HepG2 (cell line): ENCODE data around the gene ZNF382. TPM values are rescaled to one million over a fixed set of nuclear protein-coding genes. Genes with fewer than 3 reads are reported as not detected.

ENCODE experiments used
- ARID4A ChIP-seq: sonication (generic); formaldehyde crosslinking; IDR thresholded peaks from 2 replicates; pipeline ENCODE4 v1.5.0; 2020; ENCODE audit warnings: mild to moderate bottlenecking, missing genetic modification reagents, borderline replicate concordance
- BCL3 ChIP-seq: sonication (generic); formaldehyde crosslinking; IDR thresholded peaks from 2 replicates; pipeline ENCODE4 v1.5.1; 2020; ENCODE audit warnings: mild to moderate bottlenecking, missing genetic modification reagents, moderate library complexity
- CERS6 ChIP-seq: sonication (generic); formaldehyde crosslinking; IDR thresholded peaks from 2 replicates; pipeline ENCODE4 v1.5.0; 2020; ENCODE audit warnings: missing genetic modification reagents
- ETV6 ChIP-seq: sonication (generic); formaldehyde crosslinking; conservative IDR thresholded peaks from 2 replicates; pipeline ENCODE4 v1.4.0; 2020; ENCODE audit warnings: missing genetic modification reagents
- FLYWCH1 ChIP-seq: sonication (generic); formaldehyde crosslinking; IDR thresholded peaks from 2 replicates; pipeline ENCODE4 v1.8.1; 2023; ENCODE audit warnings: mild to moderate bottlenecking, missing genetic modification reagents
- HMG20B ChIP-seq: conservative IDR thresholded peaks from 2 replicates; pipeline ENCODE4 v1.6.1; 2016; ENCODE audit warnings: missing genetic modification reagents, missing compliant biosample characterization
- HNRNPK ChIP-seq: fragments of 200-400 bp; formaldehyde crosslinking; IDR thresholded peaks from 2 replicates; pipeline ENCODE4 v1.6.1; 2018; ENCODE audit warnings: low read length, low read depth, moderate library complexity, mild to moderate bottlenecking; ENCODE audit not compliant: poor library complexity, severe bottlenecking
- NFE2L2 ChIP-seq: fragments of 150-350 bp; IDR thresholded peaks from 2 replicates; pipeline ENCODE4 v1.6.1; 2014; ENCODE audit warnings: low read length
- NR2C2 ChIP-seq: sonication (generic); formaldehyde crosslinking; IDR thresholded peaks from 2 replicates; pipeline ENCODE4 v1.4.0; 2020; ENCODE audit warnings: missing genetic modification reagents, mild to moderate bottlenecking, moderate library complexity, borderline replicate concordance
- NR2F6 ChIP-seq, 2 experiments: IDR thresholded peaks; 2 replicates each; pipeline ENCODE4 v1.6.1; 2016; ENCODE audit warnings: antibody characterized with exemption in 1 of 2, mild to moderate bottlenecking in 1 of 2
- POGZ ChIP-seq: sonication (generic); formaldehyde crosslinking; IDR thresholded peaks from 2 replicates; pipeline ENCODE4 v1.4.0; 2020; ENCODE audit warnings: mild to moderate bottlenecking, missing genetic modification reagents
- RFX3 ChIP-seq: IDR thresholded peaks from 2 replicates; pipeline ENCODE4 v1.6.1; 2016; ENCODE audit warnings: missing biosample characterization, missing genetic modification reagents
- RFXANK ChIP-seq: IDR thresholded peaks from 2 replicates; pipeline ENCODE4 v1.6.1; 2016
- ZBTB37 ChIP-seq: sonication (generic); formaldehyde crosslinking; IDR thresholded peaks from 2 replicates; pipeline ENCODE4 v1.4.0; 2020; ENCODE audit warnings: mild to moderate bottlenecking, missing genetic modification reagents
- ZNF143 ChIP-seq: sonication (generic); formaldehyde crosslinking; IDR thresholded peaks from 2 replicates; pipeline ENCODE4 v1.4.0; 2020; ENCODE audit warnings: missing genetic modification reagents
- ZNF33A ChIP-seq: sonication (generic); formaldehyde crosslinking; IDR thresholded peaks from 2 replicates; pipeline ENCODE4 v1.5.1; 2020; ENCODE audit warnings: missing genetic modification reagents, mild to moderate bottlenecking, moderate library complexity, borderline replicate concordance
- ZNF382 ChIP-seq: sonication (generic); formaldehyde crosslinking; IDR thresholded peaks from 2 replicates; pipeline ENCODE4 v1.5.0; 2020; ENCODE audit warnings: missing genetic modification reagents, mild to moderate bottlenecking, borderline replicate concordance
- ZNF496 ChIP-seq: sonication (generic); formaldehyde crosslinking; IDR thresholded peaks from 2 replicates; pipeline ENCODE4 v1.8.1; 2023; ENCODE audit warnings: mild to moderate bottlenecking, moderate library complexity, missing genetic modification reagents; ENCODE audit not compliant: insufficient replicate concordance
- ZNF556 ChIP-seq: sonication (generic); formaldehyde crosslinking; IDR thresholded peaks from 2 replicates; pipeline ENCODE4 v1.4.0; 2020; ENCODE audit warnings: mild to moderate bottlenecking, missing genetic modification reagents, borderline replicate concordance
- ZNF639 ChIP-seq: conservative IDR thresholded peaks from 2 replicates; pipeline ENCODE4 v1.6.1; 2018; ENCODE audit warnings: missing genetic modification reagents
- ZNF7 ChIP-seq: IDR thresholded peaks from 2 replicates; pipeline ENCODE4 v1.6.1; 2016; ENCODE audit warnings: missing biosample characterization, missing genetic modification reagents
- ZSCAN25 ChIP-seq: sonication (generic); formaldehyde crosslinking; IDR thresholded peaks from 2 replicates; pipeline ENCODE4 v1.8.0; 2022; ENCODE audit warnings: mild to moderate bottlenecking, missing genetic modification reagents
- polyA plus RNA-seq, 8 experiments: library from polyadenylated mRNA; depleted of rRNA in 3 of 8; stranded (reverse) in 7 of 8; unstranded in 1 of 8; fragments of >200 nt; fragmentation: Illumina TruSeq in 4 of 8; extraction: Trizol in 4 of 8; gene quantifications; 2 replicates each; pipeline versions ENCODE4 v1.2.1 to v1.2.3, GENCODE V29; 2011 to 2016; ENCODE audit warnings: low read depth in 4 of 8, missing spikeins in 1 of 8, mixed read lengths in 1 of 8; ENCODE audit not compliant: insufficient read depth in 1 of 8
- total RNA-seq, 5 experiments: library from RNA; depleted of rRNA; stranded (reverse); fragments of >200 nt; fragmentation: Illumina TruSeq; extraction: Trizol; gene quantifications; 2 replicates each; pipeline ENCODE4 v1.2.3, GENCODE V29; 2016; ENCODE audit warnings: low read depth in 1 of 5

The ZNF382 gene
- total and polyA plus RNA-seq, 2 of the 13 experiments (the other 11 are each of a cell fraction or from before 2014, with no cell fraction given) = 2.3 to 6.8 TPM

GRCh38 chr19:36604656-36605100 lies 435 bp upstream of the ZNF382 start (continued):
- TF ChIP-seq FLYWCH1 (CRISPR knock-in tag) (no peak), POGZ (0 out of 2 replicates have a peak, but pooled peaks have one; percentile 3), ZBTB37 (no peak), ARID4A (CRISPR knock-in tag) (peak; percentile 95), ZNF7 (no peak), ZSCAN25 (no peak), ZNF143 (CRISPR knock-in tag) (no peak), HMG20B (CRISPR knock-in tag) (no peak), ETV6 (no peak), CERS6 (no peak), NR2F6 (IDR thresholded peaks at IDR 0.05) (no peak), NR2F6 (CRISPR knock-in tag; IDR thresholded peaks at IDR 0.05) (no peak; the same call in 1 of the 2 replicates), ZNF33A (CRISPR knock-in tag) (no peak), HNRNPK (no peak), ZNF639 (CRISPR knock-in tag) (no peak; the same call in 1 of the 2 replicates), RFX3 (no peak), BCL3 (CRISPR knock-in tag) (0 out of 2 replicates have a peak, but pooled peaks have one; percentile 14), ZNF382 (CRISPR knock-in tag) (no peak), ZNF556 (CRISPR knock-in tag) (no peak), RFXANK (CRISPR knock-in tag) (no peak), ZNF496 (CRISPR knock-in tag) (no peak), NR2C2 (no peak), NFE2L2 (no peak)
